Astrocyte (in vitro differentiated cells and primary cell): ENCODE data around the gene STARD4. TPM values are rescaled to one million over a fixed set of nuclear protein-coding genes. Genes with fewer than 3 reads are reported as not detected.

Source experiments
- DNase-seq: peaks from one replicate; pipeline ENCODE4 v3.0.0-alpha.2; 2010; ENCODE audit warnings: low read depth
- FAIRE-seq: peaks from 2 replicates; lab custom pipeline; 2011; peaks lifted over from hg19 to GRCh38; lab: Jason Lieb, UNC
- H2AFZ ChIP-seq: 2 replicates; pipeline ENCODE4 v1.6.0; 2012; ENCODE audit warnings: low read depth, low read length, inconsistent platforms
- H3K27ac ChIP-seq: 2 replicates; pipeline ENCODE4 v1.5.1; 2011; ENCODE audit warnings: low read depth, low read length, inconsistent platforms
- H3K27me3 ChIP-seq: 2 replicates; pipeline ENCODE4 v1.6.0; 2011; ENCODE audit warnings: low read length, inconsistent platforms; ENCODE audit not compliant: insufficient read depth
- H3K36me3 ChIP-seq: 2 replicates; pipeline ENCODE4 v1.5.1; 2011; ENCODE audit warnings: low read length, inconsistent platforms; ENCODE audit not compliant: insufficient read depth
- H3K4me1 ChIP-seq: 2 replicates; pipeline ENCODE4 v1.5.1; 2011; ENCODE audit warnings: low read length, inconsistent platforms; ENCODE audit not compliant: insufficient read depth
- H3K4me2 ChIP-seq: 2 replicates; pipeline ENCODE4 v1.6.0; 2012; ENCODE audit warnings: low read length, inconsistent platforms
- H3K4me3 ChIP-seq: 2 replicates; pipeline ENCODE4 v1.5.1; 2011; ENCODE audit warnings: low read depth, mild to moderate bottlenecking, low read length, inconsistent platforms; ENCODE audit not compliant: insufficient read depth
- H3K79me2 ChIP-seq: 2 replicates; pipeline ENCODE4 v1.6.0; 2012; ENCODE audit warnings: mild to moderate bottlenecking, low read length, inconsistent platforms; ENCODE audit not compliant: insufficient read depth
- H3K9ac ChIP-seq: 2 replicates; pipeline ENCODE4 v1.6.0; 2012; ENCODE audit warnings: mild to moderate bottlenecking, low read length, inconsistent platforms
- H3K9me3 ChIP-seq: 2 replicates; pipeline ENCODE4 v1.5.1; 2012; ENCODE audit warnings: low read depth, mild to moderate bottlenecking, low read length, inconsistent platforms; ENCODE audit not compliant: insufficient read depth
- H4K20me1 ChIP-seq: 2 replicates; pipeline ENCODE4 v1.6.0; 2012; ENCODE audit warnings: low read length, inconsistent platforms; ENCODE audit not compliant: insufficient read depth
- H3K27ac Mint-ChIP-seq: one replicate; pipeline ENCODE4 v1.8.0; 2021; ENCODE audit warnings: mild to moderate bottlenecking, mixed read lengths; ENCODE audit not compliant: unreplicated experiment
- H3K27me3 Mint-ChIP-seq: one replicate; pipeline ENCODE4 v1.8.0; 2021; ENCODE audit warnings: low read depth, mixed read lengths; ENCODE audit not compliant: unreplicated experiment
- H3K36me3 Mint-ChIP-seq: one replicate; pipeline ENCODE4 v1.8.0; 2021; ENCODE audit warnings: low read depth, mixed read lengths; ENCODE audit not compliant: unreplicated experiment
- H3K4me1 Mint-ChIP-seq: one replicate; pipeline ENCODE4 v1.8.0; 2021; ENCODE audit warnings: low read depth, mixed read lengths; ENCODE audit not compliant: unreplicated experiment
- H3K4me3 Mint-ChIP-seq: one replicate; pipeline ENCODE4 v1.8.0; 2021; ENCODE audit warnings: mild to moderate bottlenecking, moderate library complexity, mixed read lengths; ENCODE audit not compliant: unreplicated experiment
- H3K9me3 Mint-ChIP-seq: one replicate; pipeline ENCODE4 v1.8.0; 2021; ENCODE audit warnings: mild to moderate bottlenecking, mixed read lengths; ENCODE audit not compliant: unreplicated experiment
- CTCF ChIP-seq: IDR thresholded peaks from 2 replicates; pipeline ENCODE4 v1.5.1; 2011; ENCODE audit warnings: low read depth, mild to moderate bottlenecking, inconsistent platforms, low read length, moderate library complexity; ENCODE audit not compliant: insufficient read depth
- EZH2 ChIP-seq: IDR thresholded peaks from 2 replicates; pipeline ENCODE4 v1.6.1; 2012; ENCODE audit warnings: mild to moderate bottlenecking, low read length, inconsistent platforms; ENCODE audit not compliant: insufficient read depth
- total RNA-seq: library from RNA; stranded (reverse); gene quantifications from 2 replicates; pipeline ENCODE4 v1.2.1, GENCODE V29; 2021

STARD4 gene
- total RNA-seq, 1 donor from 2014 or later: 84.9 TPM

GRCh38 chr5:111532886-111533582, 20.7 kb upstream of the STARD4 start:
- H3K79me2 ChIP-seq: no peaks in the 10 kb centered on the region
- H3K9ac ChIP-seq: no peak overlapping the region
- no peaks in the 10 kb centered on the region for H3K9me3 ChIP-seq
- no peaks in the 10 kb centered on the region for H3K27me3 ChIP-seq
- H3K27me3 Mint-ChIP-seq: peaks cover 1% of the 10 kb centered on the region
- H3K4me1 ChIP-seq: no peaks in the 10 kb centered on the region
- H3K4me3 ChIP-seq: no peak overlapping the region
- no peak overlapping the region for H3K27ac Mint-ChIP-seq
- no peaks in the 10 kb centered on the region for H3K36me3 ChIP-seq
- no peak overlapping the region for H3K27ac ChIP-seq
- H3K4me3 Mint-ChIP-seq: no peak overlapping the region
- DNase-seq (no peak), FAIRE-seq (no peak)
- H3K9me3 Mint-ChIP-seq: no peaks in the 10 kb centered on the region
- no peak overlapping the region for H2AFZ ChIP-seq
- H3K4me2 ChIP-seq: no peak overlapping the region
- TF ChIP-seq EZH2 (no peak), CTCF (no peak)
- H4K20me1 ChIP-seq: no peaks in the 10 kb centered on the region
- H3K36me3 Mint-ChIP-seq: no peaks in the 10 kb centered on the region
- peaks cover 16% of the 10 kb centered on the region for H3K4me1 Mint-ChIP-seq

GRCh38 chr5:111530298-111530740, 18.0 kb upstream of the STARD4 start:
- no peak overlapping the region for H3K4me3 Mint-ChIP-seq
- H3K9me3 Mint-ChIP-seq: no peaks in the 10 kb centered on the region
- FAIRE-seq: peak; percentile 37
- H3K4me1 Mint-ChIP-seq: peaks cover 16% of the 10 kb centered on the region
- Histone ChIP-seq H3K4me3 (no peak overlapping the region), H3K4me1 (no peaks in the 10 kb centered on the region), H3K4me2 (peak overlapping the region; percentile 27), H3K36me3 (no peaks in the 10 kb centered on the region), H3K79me2 (no peaks in the 10 kb centered on the region), H3K9me3 (no peaks in the 10 kb centered on the region), H2AFZ (peak overlapping the region; percentile 54), H3K27ac (peak overlapping the region; percentile 57), H3K9ac (peak overlapping the region; percentile 33), H4K20me1 (no peaks in the 10 kb centered on the region), H3K27me3 (no peaks in the 10 kb centered on the region)
- H3K36me3 Mint-ChIP-seq: no peaks in the 10 kb centered on the region
- TF ChIP-seq EZH2 (no peak), CTCF (no peak)
- no peaks in the 10 kb centered on the region for H3K27me3 Mint-ChIP-seq
- H3K27ac Mint-ChIP-seq: peak overlapping the region; percentile 88
- peak; percentile 94 for DNase-seq

GRCh38 chr5:111528056-111528455, 15.7 kb upstream of the STARD4 start:
- no peak for FAIRE-seq
- TF ChIP-seq CTCF: no peak
- TF ChIP-seq EZH2: no peak
- no peaks in the 10 kb centered on the region for H3K79me2 ChIP-seq

More at GRCh38 chr5:111528056-111528455, 15.7 kb upstream of the STARD4 start:
- Mint-ChIP-seq H3K36me3 (no peaks in the 10 kb centered on the region), H3K9me3 (no peaks in the 10 kb centered on the region), H3K27ac (no peak overlapping the region), H3K4me1 (peaks cover 16% of the 10 kb centered on the region), H3K27me3 (no peaks in the 10 kb centered on the region), H3K4me3 (no peak overlapping the region)
- no peak overlapping the region for H2AFZ ChIP-seq
- no peaks in the 10 kb centered on the region for H3K27me3 ChIP-seq
- H3K4me2 ChIP-seq: no peak overlapping the region
- H3K9ac ChIP-seq: no peak overlapping the region
- no peak for DNase-seq
- no peaks in the 10 kb centered on the region for H3K4me1 ChIP-seq
- H3K4me3 ChIP-seq: no peak overlapping the region
- H4K20me1 ChIP-seq: no peaks in the 10 kb centered on the region
- H3K9me3 ChIP-seq: no peaks in the 10 kb centered on the region
- no peaks in the 10 kb centered on the region for H3K36me3 ChIP-seq
- H3K27ac ChIP-seq: no peak overlapping the region
